K562 (cell line): ENCODE data around the gene PTPRM. TPM values are rescaled to one million over a fixed set of nuclear protein-coding genes. Genes with fewer than 3 reads are reported as not detected.

ENCODE experiments used
- ATAC-seq: fragments of 200-7000 bp; cut with Tn5 transposase; 3 replicates; pipeline ENCODE4 v1.9.1; 2020; ENCODE audit warnings: moderate library complexity
- BruUV-seq: library from RNA; stranded (reverse); fragments of 400-500 nt; replicated peaks from 2 replicates; lab custom pipeline; 2021; lab: Mats Ljungman, UMichigan
- CTCF ChIA-PET: fragments of 300-600 bp; formaldehyde crosslinking; extraction: SDS; loops from one replicate; lab custom pipeline; 2021; ENCODE audit warnings: low intra/inter-chr PET ratio; lab: Yijun Ruan, JAX
- POLR2A ChIA-PET: fragments of 300-600, 350-650 bp; sonication (Branson Sonifier 250); formaldehyde crosslinking; extraction: SDS; loops from one replicate; lab custom pipeline; 2021; ENCODE audit warnings: antibody characterized with exemption, inconsistent platforms; lab: Yijun Ruan, JAX
- DNase-seq, 4 experiments: peaks; one replicate each; pipeline versions ENCODE4 v3.0.0 to v3.0.0-alpha.2; 2011 to 2018; ENCODE audit warnings: low spot score in 3 of 4, mixed read lengths in 3 of 4; ENCODE audit errors: extremely low read depth in 1 of 4
- FAIRE-seq: peaks from 2 replicates; lab custom pipeline; 2011; peaks lifted over from hg19 to GRCh38; lab: Jason Lieb, UNC
- H2AFZ ChIP-seq: 2 replicates; pipeline ENCODE4 v1.6.0; 2011; ENCODE audit warnings: low read depth, low read length, control low read depth, inconsistent platforms
- H3K27ac ChIP-seq: fragments of 200-600 bp; 3 replicates; pipeline ENCODE4 v1.8.0; 2011; ENCODE audit warnings: low read depth, mild to moderate bottlenecking, control low read depth, inconsistent platforms, low read length, moderate library complexity, mixed read lengths; ENCODE audit errors: extremely low read depth
- H3K27me3 ChIP-seq, 2 experiments: fragments of 300-600 bp in 1 of 2; 2 replicates in 1 of 2; 3 replicates in 1 of 2; pipeline versions ENCODE4 v1.6.0 to v1.8.0; 2011; ENCODE audit warnings: inconsistent platforms in 2 of 2, low read length in 2 of 2, mild to moderate bottlenecking in 1 of 2, mixed read lengths in 1 of 2, moderate library complexity in 1 of 2; ENCODE audit not compliant: control insufficient read depth in 2 of 2, insufficient read depth in 2 of 2
- H3K36me3 ChIP-seq: fragments of 300-600 bp; 3 replicates; pipeline ENCODE4 v1.8.0; 2011; ENCODE audit warnings: mild to moderate bottlenecking, low read length, inconsistent platforms; ENCODE audit not compliant: control insufficient read depth, insufficient read depth
- H3K4me1 ChIP-seq, 2 experiments: fragments of 200-600 bp in 1 of 2; replicated peaks in 1 of 2; 2 replicates in 1 of 2; 3 replicates in 1 of 2; pipeline versions ENCODE4 v1.5.1 to v1.8.0; 2011; ENCODE audit warnings: inconsistent platforms in 2 of 2, low read length in 2 of 2, mild to moderate bottlenecking in 1 of 2, mixed read lengths in 1 of 2, moderate library complexity in 1 of 2; ENCODE audit not compliant: control insufficient read depth in 2 of 2, insufficient read depth in 2 of 2
- H3K4me2 ChIP-seq: 2 replicates; pipeline ENCODE4 v1.6.1; 2011; ENCODE audit warnings: low read length, control low read depth, inconsistent platforms, mixed read lengths; ENCODE audit not compliant: insufficient read depth
- H3K4me3 ChIP-seq: fragments of 200-600 bp; sonication (generic), shearing (Covaris generic); 2 replicates; pipeline ENCODE4 v1.5.1; 2016; ENCODE audit warnings: control low read depth, inconsistent platforms
- H3K79me2 ChIP-seq: fragments of 200-600 bp; 3 replicates; pipeline ENCODE4 v1.8.0; 2011; ENCODE audit warnings: low read length, inconsistent platforms; ENCODE audit not compliant: control insufficient read depth, insufficient read depth
- H3K9ac ChIP-seq, 2 experiments: 2 replicates each; pipeline versions ENCODE4 v1.6.0 to v1.6.1; 2011; ENCODE audit warnings: low read depth in 2 of 2, low read length in 2 of 2, control low read depth in 1 of 2, inconsistent platforms in 1 of 2, mild to moderate bottlenecking in 1 of 2, mixed read lengths in 1 of 2; ENCODE audit not compliant: insufficient read depth in 1 of 2
- H3K9me1 ChIP-seq: one replicate; pipeline ENCODE4 v1.6.0; 2011; ENCODE audit warnings: inconsistent platforms, mild to moderate bottlenecking, low read length, moderate library complexity; ENCODE audit not compliant: control insufficient read depth, insufficient read depth
- H3K9me3 ChIP-seq: replicated peaks from 2 replicates; pipeline ENCODE4 v1.5.1; 2011; ENCODE audit warnings: low read depth, low read length, inconsistent platforms; ENCODE audit not compliant: control insufficient read depth, insufficient read depth
- H4K20me1 ChIP-seq: replicated peaks from 2 replicates; pipeline ENCODE4 v1.6.1; 2011; ENCODE audit warnings: low read length, inconsistent platforms, mixed read lengths; ENCODE audit not compliant: control insufficient read depth, insufficient read depth
- CXXC5 ChIP-seq: fragments of 250-450 bp; sonication (Bioruptor Pico); IDR thresholded peaks from 2 replicates; pipeline ENCODE4 v1.8.0; 2022; ENCODE audit warnings: inconsistent platforms, mild to moderate bottlenecking, moderate library complexity
- FOXK1 ChIP-seq: sonication (generic); formaldehyde crosslinking; IDR thresholded peaks from 2 replicates; pipeline ENCODE4 v1.8.0; 2022; ENCODE audit warnings: missing genetic modification reagents, mild to moderate bottlenecking, borderline replicate concordance
- GABPA ChIP-seq: fragments of 200-800 bp; sonication (Bioruptor generic); conservative IDR thresholded peaks from 2 replicates; pipeline ENCODE4 v1.6.1; 2016; ENCODE audit warnings: low read depth, missing genetic modification characterization, missing compliant biosample characterization
- GABPB2 ChIP-seq: fragments of 250-450 bp; sonication (Bioruptor Pico); conservative IDR thresholded peaks from 2 replicates; pipeline ENCODE4 v1.5.1; 2021; ENCODE audit warnings: mild to moderate bottlenecking
- LARP7 ChIP-seq: fragments of 450-650 bp; IDR thresholded peaks from 2 replicates; pipeline ENCODE4 v1.6.1; 2016
- MCM2 ChIP-seq: fragments of 450-650 bp; IDR thresholded peaks from 2 replicates; pipeline ENCODE4 v1.6.1; 2017; ENCODE audit warnings: low read depth, mild to moderate bottlenecking
- MYBL2 ChIP-seq, 2 experiments: fragments of 450-650 bp in 1 of 2; sonication (generic) in 1 of 2; formaldehyde crosslinking in 1 of 2; IDR thresholded peaks; 2 replicates each; pipeline versions ENCODE4 v1.6.1 to v1.8.1; 2017 to 2022; ENCODE audit warnings: borderline replicate concordance in 1 of 2, inconsistent platforms in 1 of 2, low read depth in 1 of 2, mild to moderate bottlenecking in 1 of 2, missing genetic modification reagents in 1 of 2, moderate library complexity in 1 of 2
- NR4A1 ChIP-seq, 2 experiments: fragments of 250-450 bp in 1 of 2; fragments of 450-650 bp in 1 of 2; sonication (Bioruptor Pico) in 1 of 2; IDR thresholded peaks; 2 replicates each; pipeline versions ENCODE4 v1.4.0 to v1.6.1; 2016 to 2020; ENCODE audit warnings: mild to moderate bottlenecking in 2 of 2, missing compliant biosample characterization in 1 of 2, missing genetic modification characterization in 1 of 2, moderate library complexity in 1 of 2
- RB1 ChIP-seq: fragments of 450-650 bp; IDR thresholded peaks from 2 replicates; pipeline ENCODE4 v1.6.1; 2017; ENCODE audit warnings: low read depth, mild to moderate bottlenecking
- SNIP1 ChIP-seq: fragments of 450-650 bp; IDR thresholded peaks from 2 replicates; pipeline ENCODE4 v1.7.1; 2017; ENCODE audit warnings: low read depth, mild to moderate bottlenecking
- SRSF7 ChIP-seq: fragments of 200-400 bp; formaldehyde crosslinking; optimal IDR thresholded peaks from 2 replicates; pipeline ENCODE3; 2017; ENCODE audit warnings: mild to moderate bottlenecking, low read depth, low read length
- WHSC1 ChIP-seq: IDR thresholded peaks from one replicate; pipeline ENCODE4 v1.6.1; 2012; ENCODE audit warnings: low read length, control low read depth, inconsistent platforms
- ZC3H11A ChIP-seq: IDR thresholded peaks from 2 replicates; pipeline ENCODE4 v1.6.1; 2012; ENCODE audit warnings: low read depth, low read length, improper control_type of control experiment
- ZNF436 ChIP-seq: fragments of 250-450, 450-650 bp; sonication (Bioruptor Pico); formaldehyde crosslinking; IDR thresholded peaks from 2 replicates; pipeline ENCODE4 v1.7.0; 2020; ENCODE audit warnings: mild to moderate bottlenecking
- ZNF785 ChIP-seq: fragments of 250-450 bp; sonication (Bioruptor Pico); IDR thresholded peaks from 2 replicates; pipeline ENCODE4 v1.4.0; 2020; ENCODE audit warnings: mild to moderate bottlenecking
- WGBS: fragments of 100-300 bp; shearing (Covaris generic); methylation state at CpG from one replicate; pipeline ENCODE4 v1.1.6; 2016; ENCODE audit warnings: low coverage, mixed read lengths; ENCODE audit not compliant: insufficient coverage; ENCODE audit errors: missing lambda C conversion rate; 5-methylcytosine and 5-hydroxymethylcytosine counted together
- in situ Hi-C: fragments of 300-500 bp; cut with MboI; formaldehyde crosslinking; loops from 4 replicates; pipeline ENCODE4 v1.15.0; 2018; ENCODE audit warnings: inconsistent platforms, mixed read lengths
- intact Hi-C: fragments of 100-400 bp; cut with micrococcal nuclease; formaldehyde crosslinking; loops from 2 replicates; pipeline ENCODE4 v1.14.2; 2022
- polyA plus RNA-seq, 8 experiments: library from polyadenylated mRNA; depleted of rRNA in 4 of 8; stranded (reverse) in 5 of 8; unstranded in 3 of 8; fragments of >200 nt; fragmentation: Nextera tagmentation in 2 of 8; fragmentation: Illumina TruSeq in 1 of 8; extraction: Ambion mirVana in 2 of 8; extraction: Trizol in 1 of 8; gene quantifications; 2 replicates each; pipeline versions ENCODE4 v1.2.1 to v1.2.3, GENCODE V29; 2011 to 2014; ENCODE audit warnings: inconsistent platforms in 1 of 8, missing spikeins in 1 of 8
- total RNA-seq, 7 experiments: library from RNA; depleted of rRNA in 6 of 7; stranded (reverse); fragments of >200 nt in 6 of 7; fragmentation: Illumina TruSeq in 2 of 7; extraction: Trizol in 2 of 7; gene quantifications; 2 replicates each; pipeline versions ENCODE4 v1.2.1 to v1.2.3, GENCODE V29; 2011 to 2021; ENCODE audit warnings: low replicate concordance in 1 of 7
- TF ChIP-seq, protein P1 (sequence below): fragments of 250-450 bp; sonication (Bioruptor Pico); IDR thresholded peaks from 2 replicates; pipeline ENCODE4 v1.9.0; 2021; ENCODE audit warnings: mild to moderate bottlenecking
- TF ChIP-seq, protein P2 (sequence below): fragments of 250-450 bp; sonication (Bioruptor Pico); IDR thresholded peaks from 2 replicates; pipeline ENCODE4 v1.5.0; 2021
- TF ChIP-seq, protein P3 (sequence below): fragments of 450-650 bp; IDR thresholded peaks from 2 replicates; pipeline ENCODE4 v1.6.1; 2018; ENCODE audit not compliant: partially characterized antibody
- TF ChIP-seq, protein P4 (sequence below): fragments of 250-450 bp; sonication (Bioruptor Pico); IDR thresholded peaks from 2 replicates; pipeline ENCODE4 v1.6.1; 2021; ENCODE audit warnings: mild to moderate bottlenecking

The PTPRM gene
- total and polyA plus RNA-seq, 9 of the 15 experiments (the other 6 are each of a cell fraction or from before 2014, with no cell fraction given) = 0.03 to 0.16 (median 0.08) TPM; not detected in 3

DNA sequence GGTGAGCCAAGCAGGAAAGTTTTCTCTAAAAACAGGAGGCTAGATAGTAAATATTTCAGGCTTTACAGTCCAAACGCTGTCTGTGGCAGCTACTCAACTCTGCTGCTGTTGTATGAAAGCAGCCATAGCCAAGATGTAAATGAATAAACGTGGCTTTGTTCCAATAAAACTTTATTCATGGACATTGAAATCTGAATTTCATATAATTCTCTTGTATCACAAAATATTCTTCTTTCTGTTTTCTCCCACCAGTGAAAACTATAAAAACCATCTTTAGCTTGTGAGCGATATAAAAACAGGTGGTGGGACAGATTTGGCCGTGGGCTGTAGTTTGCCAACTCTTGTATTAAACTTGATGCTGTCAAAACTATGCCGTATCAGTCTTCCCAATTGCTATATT is 333.0 kb downstream of the PTPRM start:
- ChIA-PET CTCF (no interaction called here), POLR2A (no interaction called here)
- Histone ChIP-seq H3K9me3 (no peaks in the 10 kb centered on the region), H3K4me2 (no peak overlapping the region), H3K27me3 (no peaks in the 10 kb centered on the region; a peak in 1 of 5 replicates), H3K79me2 (no peaks in the 10 kb centered on the region), H2AFZ (no peak overlapping the region), H3K4me3 (no peak overlapping the region), H4K20me1 (no peaks in the 10 kb centered on the region), H3K27ac (no peak overlapping the region), H3K36me3 (no peaks in the 10 kb centered on the region), H3K9me1 (no peaks in the 10 kb centered on the region), H3K4me1 (no peaks in the 10 kb centered on the region), H3K9ac (no peak overlapping the region)
- intact Hi-C loops (no loop called here), in situ Hi-C loops (no loop called here)
- WGBS = under 1% methylated on average over 5 of the region's 5 CpGs
- no peak for TF ChIP-seq MYBL2 (IDR thresholded peaks at IDR 0.05; ENCODE audit: low read depth)
- no peak for TF ChIP-seq MYBL2 (CRISPR knock-in tag; IDR thresholded peaks at IDR 0.05; ENCODE audit: borderline replicate concordance)
- TF ChIP-seq, protein P1, sequence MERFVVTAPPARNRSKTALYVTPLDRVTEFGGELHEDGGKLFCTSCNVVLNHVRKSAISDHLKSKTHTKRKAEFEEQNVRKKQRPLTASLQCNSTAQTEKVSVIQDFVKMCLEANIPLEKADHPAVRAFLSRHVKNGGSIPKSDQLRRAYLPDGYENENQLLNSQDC = no peak
- TF ChIP-seq RB1 = no peak
- no peak for TF ChIP-seq GABPA
- TF ChIP-seq, protein P2, sequence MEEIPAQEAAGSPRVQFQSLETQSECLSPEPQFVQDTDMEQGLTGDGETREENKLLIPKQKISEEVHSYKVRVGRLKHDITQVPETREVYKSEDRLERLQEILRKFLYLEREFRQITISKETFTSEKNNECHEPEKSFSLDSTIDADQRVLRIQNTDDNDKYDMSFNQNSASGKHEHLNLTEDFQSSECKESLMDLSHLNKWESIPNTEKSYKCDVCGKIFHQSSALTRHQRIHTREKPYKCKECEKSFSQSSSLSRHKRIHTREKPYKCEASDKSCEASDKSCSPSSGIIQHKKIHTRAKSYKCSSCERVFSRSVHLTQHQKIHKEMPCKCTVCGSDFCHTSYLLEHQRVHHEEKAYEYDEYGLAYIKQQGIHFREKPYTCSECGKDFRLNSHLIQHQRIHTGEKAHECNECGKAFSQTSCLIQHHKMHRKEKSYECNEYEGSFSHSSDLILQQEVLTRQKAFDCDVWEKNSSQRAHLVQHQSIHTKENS = no peak
- TF ChIP-seq ZNF436 = no peak
- no peak for TF ChIP-seq FOXK1 (CRISPR knock-in tag)
- TF ChIP-seq SRSF7 = no peak
- TF ChIP-seq CXXC5 = no peak
- no peak for TF ChIP-seq NR4A1 (CRISPR knock-in tag; IDR thresholded peaks at IDR 0.05)
- no peak for TF ChIP-seq NR4A1 (tag; IDR thresholded peaks at IDR 0.05)
- no peak for TF ChIP-seq GABPB2 (CRISPR knock-in tag)
- no peak for TF ChIP-seq LARP7
- TF ChIP-seq MCM2 = no peak
- TF ChIP-seq ZC3H11A = no peak
- no peak for TF ChIP-seq WHSC1
- TF ChIP-seq, protein P3, sequence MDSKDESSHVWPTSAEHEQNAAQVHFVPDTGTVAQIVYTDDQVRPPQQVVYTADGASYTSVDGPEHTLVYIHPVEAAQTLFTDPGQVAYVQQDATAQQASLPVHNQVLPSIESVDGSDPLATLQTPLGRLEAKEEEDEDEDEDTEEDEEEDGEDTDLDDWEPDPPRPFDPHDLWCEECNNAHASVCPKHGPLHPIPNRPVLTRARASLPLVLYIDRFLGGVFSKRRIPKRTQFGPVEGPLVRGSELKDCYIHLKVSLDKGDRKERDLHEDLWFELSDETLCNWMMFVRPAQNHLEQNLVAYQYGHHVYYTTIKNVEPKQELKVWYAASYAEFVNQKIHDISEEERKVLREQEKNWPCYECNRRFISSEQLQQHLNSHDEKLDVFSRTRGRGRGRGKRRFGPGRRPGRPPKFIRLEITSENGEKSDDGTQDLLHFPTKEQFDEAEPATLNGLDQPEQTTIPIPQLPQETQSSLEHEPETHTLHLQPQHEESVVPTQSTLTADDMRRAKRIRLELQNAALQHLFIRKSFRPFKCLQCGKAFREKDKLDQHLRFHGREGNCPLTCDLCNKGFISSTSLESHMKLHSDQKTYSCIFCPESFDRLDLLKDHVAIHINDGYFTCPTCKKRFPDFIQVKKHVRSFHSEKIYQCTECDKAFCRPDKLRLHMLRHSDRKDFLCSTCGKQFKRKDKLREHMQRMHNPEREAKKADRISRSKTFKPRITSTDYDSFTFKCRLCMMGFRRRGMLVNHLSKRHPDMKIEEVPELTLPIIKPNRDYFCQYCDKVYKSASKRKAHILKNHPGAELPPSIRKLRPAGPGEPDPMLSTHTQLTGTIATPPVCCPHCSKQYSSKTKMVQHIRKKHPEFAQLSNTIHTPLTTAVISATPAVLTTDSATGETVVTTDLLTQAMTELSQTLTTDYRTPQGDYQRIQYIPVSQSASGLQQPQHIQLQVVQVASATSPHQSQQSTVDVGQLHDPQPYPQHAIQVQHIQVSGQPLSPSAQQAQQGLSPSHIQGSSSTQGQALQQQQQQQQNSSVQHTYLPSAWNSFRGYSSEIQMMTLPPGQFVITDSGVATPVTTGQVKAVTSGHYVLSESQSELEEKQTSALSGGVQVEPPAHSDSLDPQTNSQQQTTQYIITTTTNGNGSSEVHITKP = no peak
- no peak for TF ChIP-seq ZNF785
- TF ChIP-seq, protein P4, sequence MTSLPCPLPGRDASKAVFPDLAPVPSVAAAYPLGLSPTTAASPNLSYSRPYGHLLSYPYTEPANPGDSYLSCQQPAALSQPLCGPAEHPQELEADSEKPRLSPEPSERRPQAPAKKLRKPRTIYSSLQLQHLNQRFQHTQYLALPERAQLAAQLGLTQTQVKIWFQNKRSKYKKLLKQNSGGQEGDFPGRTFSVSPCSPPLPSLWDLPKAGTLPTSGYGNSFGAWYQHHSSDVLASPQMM (CRISPR knock-in tag) = no peak
- no peak for TF ChIP-seq SNIP1
- ATAC-seq = no peak
- no peak for DNase-seq
- FAIRE-seq = no peak
- no TSS peak for BruUV-seq
